Left lobe of liver (tissue), 2 donors: ENCODE measurements around the gene OR51B2. TPM values are rescaled to one million over a fixed set of nuclear protein-coding genes. Genes with fewer than 3 reads are reported as not detected.
"Not testable (repeated sequence)": the region's sequence is repeated elsewhere in the genome, so short reads cannot be mapped to it uniquely, and the experiment has no call there.

Experiments used
- ATAC-seq: fragments of 200-7000 bp; cut with Tn5 transposase; one replicate; pipeline ENCODE4 v1.9.1; 2020; ENCODE audit warnings: mild to moderate bottlenecking, moderate library complexity
- DNase-seq: peaks from one replicate; pipeline ENCODE4 v3.0.0-alpha.2; 2020; ENCODE audit warnings: low spot score
- total RNA-seq: library from RNA; stranded (reverse); gene quantifications from one replicate; pipeline ENCODE4 v1.2.1, GENCODE V29; 2021
- donor health status: DM: no; HTN: no; CAD: no; lungs with moderate emphysema.
- donor health status: DM: no; HTN: yes; CAD: no.

The OR51B2 gene, protein sequence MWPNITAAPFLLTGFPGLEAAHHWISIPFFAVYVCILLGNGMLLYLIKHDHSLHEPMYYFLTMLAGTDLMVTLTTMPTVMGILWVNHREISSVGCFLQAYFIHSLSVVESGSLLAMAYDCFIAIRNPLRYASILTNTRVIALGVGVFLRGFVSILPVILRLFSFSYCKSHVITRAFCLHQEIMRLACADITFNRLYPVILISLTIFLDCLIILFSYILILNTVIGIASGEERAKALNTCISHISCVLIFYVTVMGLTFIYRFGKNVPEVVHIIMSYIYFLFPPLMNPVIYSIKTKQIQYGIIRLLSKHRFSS
- total RNA-seq, result not detected

DNA sequence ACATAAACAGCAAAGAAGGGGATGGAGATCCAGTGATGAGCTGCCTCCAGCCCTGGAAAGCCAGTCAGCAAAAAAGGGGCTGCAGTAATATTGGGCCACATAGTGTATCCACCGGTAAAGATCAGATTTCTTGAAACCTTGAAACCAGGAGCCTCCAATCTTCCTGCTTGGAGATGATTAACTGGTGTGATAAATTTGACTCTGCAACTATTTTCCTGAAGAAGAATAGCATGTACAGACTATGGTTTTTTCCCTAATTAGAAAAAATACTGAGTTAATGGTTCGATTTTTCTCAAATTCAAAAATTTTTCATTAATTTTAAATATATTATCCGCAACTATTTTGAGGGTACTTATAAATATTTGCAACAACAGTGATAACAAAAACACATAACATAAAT is at the start of gene OR51B2:
OR51B2 (minus strand) TSS at position 101 of the 400 bp plus-strand sequence; CDS start at position 101, 0 bp downstream.
- DNase-seq, result no peak
- ATAC-seq, result no peak

DNA sequence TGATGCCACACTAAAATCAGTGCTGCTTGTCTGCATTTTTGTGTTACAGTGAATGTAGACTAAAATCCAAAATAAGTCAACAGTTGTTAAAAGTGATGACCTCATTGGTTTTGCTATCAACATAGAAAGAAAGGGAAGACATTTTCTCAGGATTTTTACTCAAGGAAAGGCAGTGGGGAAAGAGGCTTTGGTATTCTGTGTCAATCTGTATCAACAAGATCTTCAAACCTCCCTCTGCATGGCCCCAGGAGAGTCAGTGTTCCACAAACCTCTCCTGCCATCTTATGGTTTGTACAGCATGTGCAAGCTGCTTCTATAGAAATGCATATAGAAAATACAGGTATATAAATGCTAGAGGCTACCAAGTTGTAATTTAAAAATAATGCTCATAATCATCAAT is 45.7 kb upstream of the OR51B2 start:
- ATAC-seq, result no peak

DNA sequence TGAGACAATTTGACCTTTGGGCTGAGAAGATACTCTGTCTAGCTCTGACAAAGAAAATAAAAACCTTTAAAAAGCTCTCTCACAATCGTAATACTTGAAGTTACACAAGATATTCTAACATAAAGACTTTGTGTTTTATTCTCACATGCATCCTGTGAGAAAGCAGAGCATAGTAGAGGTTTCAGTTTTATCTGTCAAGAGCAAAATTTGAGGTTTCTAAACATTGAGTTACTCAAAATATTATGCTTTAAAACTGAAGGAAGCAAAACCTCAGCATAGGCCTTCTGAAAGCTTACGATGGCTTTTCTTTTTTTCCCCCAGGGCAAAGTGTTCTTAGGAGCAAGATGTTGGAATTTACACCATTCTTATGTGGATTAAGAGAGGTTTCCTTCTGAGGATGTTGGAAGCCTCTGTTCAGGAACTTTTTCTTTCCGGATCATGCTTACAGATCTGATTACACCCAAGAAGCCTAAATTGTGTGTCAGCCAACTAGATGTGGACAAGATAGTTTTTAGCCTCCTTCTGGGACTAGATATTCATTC is 44.5 kb upstream of the OR51B2 start:
- DNase-seq (no peak), ATAC-seq (no peak)

More for the DNA sequence above, 45.7 kb upstream of the OR51B2 start:
- DNase-seq, result no peak

DNA sequence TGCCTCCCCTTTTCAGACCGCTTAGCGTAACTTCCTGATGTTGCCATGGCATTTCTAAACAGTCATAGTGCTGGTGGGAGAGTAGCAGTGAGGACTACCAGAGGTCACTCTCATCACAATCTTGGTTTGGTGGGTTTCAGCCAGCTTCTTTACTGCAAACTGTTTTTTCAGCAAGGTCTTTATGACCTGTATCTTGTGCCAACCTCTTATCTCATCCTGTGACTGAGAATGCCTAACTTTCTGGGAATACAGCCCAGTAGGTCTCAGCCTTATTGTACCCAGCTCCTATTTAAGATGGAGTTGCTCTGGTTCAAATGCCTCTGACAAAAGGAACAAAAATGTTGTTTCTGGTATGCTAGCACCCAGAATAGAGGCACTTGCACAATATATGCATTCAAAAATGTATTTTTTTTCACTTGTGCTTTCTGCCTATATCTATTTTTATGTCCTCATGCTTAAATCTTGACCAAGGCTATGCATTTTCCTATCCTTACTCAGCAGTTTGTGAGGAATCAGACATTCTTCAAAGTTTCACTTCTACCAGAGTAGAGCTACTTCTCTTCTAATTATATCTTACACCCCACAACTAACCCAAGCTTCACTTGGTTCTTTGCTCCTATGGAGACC is 43.5 kb upstream of the OR51B2 start:
- no peak for ATAC-seq
- DNase-seq, result no peak

DNA sequence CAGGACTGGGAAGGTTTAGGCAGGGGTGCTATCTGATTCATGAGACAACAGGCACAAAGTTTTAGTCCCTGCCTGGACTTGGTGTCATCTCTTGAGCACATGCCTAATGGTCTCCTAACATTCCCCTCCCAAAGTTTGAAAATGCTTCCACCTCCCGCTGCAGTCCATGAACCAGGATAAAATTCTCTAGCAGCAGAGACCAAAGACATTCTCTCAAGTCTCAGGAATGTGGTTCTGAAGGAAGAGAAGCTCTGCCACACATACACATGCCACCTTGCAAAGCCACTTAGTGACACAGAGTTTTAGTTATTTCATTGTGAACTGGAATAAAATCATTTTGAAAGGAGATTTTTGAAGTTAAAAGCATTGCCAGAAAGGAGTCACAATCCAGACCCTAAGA is 42.8 kb upstream of the OR51B2 start:
- DNase-seq (no peak), ATAC-seq (no peak)

DNA sequence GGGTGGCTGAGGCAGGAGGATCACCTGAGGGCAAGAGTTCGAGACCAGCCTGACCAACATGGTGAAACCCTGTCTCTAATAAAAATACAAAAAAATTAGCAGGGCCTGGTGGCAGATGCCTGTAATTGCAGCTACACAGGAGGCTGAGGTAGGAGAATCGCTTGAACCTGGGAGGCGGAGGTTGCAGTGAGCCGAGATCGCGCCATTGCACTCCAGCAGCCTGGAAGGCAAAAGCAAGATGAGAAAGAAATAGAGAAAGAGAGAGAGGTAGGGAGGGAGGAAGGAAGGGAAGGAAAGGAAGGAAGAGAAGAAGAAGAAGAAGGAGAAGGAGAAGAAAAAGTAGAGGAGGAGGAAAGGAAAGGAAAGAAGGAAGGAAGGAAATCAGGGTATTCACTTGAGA is 42.3 kb upstream of the OR51B2 start:
- not testable (repeated sequence) for DNase-seq, ATAC-seq

DNA sequence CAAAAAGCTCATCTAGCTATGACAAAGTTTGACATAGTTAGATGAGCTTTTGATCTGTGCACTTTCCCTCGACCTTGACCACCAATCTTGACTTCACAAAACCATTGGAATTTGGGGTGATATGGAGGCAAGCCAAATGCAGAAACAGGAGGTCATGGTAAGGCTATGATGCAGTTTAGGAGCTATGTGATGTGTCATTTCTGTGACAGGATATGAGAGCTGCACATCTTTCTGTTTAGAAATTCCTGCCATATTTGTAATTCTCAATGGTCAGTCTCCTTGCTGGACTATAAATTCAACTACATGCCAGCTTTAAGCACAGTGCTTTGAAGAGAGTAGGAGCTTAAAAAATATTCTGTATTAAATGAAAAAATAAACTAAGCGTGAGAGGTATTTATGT is 40.1 kb upstream of the OR51B2 start:
- DNase-seq (no peak), ATAC-seq (no peak)

DNA sequence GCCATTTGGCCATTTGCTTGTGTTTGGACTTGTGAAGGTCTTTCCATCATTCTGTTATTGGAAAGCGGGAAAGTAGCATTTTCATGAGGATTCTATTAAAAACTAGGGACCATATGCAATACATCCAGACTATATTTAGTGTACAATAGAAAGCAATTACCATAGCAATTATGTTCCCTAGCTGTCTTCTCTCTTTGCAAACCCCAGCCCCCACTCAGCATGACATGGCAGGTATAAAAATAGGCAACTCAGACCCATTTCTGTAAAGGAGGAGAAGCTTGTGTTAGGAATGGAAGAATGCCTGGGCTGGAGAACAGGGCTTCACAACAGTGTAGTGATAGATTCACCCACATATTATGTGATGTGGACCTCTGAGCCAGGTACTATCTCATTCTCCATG is 39.6 kb upstream of the OR51B2 start:
- DNase-seq (no peak), ATAC-seq (no peak)

DNA sequence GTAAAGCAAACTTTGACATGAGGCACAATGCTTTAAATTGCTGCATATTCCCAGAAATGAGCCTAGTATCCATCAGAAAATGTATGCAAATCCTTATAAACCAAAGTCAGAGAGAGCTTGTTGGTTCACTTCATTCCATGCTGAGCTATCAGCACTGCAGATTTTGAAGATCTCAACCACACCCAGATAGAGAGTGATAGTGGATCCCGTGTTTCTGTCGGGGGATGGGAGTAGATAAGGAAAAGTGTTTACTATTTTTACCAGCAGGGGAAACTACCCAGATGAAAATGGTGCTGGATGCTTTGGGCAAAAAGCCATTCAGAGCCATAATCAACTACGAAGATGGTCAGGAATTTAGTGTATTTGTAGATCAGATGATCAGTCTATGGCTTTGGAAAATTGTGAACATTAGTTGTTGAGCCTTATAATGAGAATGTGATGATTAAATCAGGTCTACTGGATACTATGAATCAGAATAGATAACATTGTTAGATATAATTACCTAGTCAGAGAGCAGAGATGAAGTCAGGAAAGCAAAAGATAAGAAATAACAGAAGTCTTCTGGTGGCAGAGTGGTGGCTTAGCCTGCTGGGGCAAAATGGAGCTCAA is 38.0 kb upstream of the OR51B2 start:
- DNase-seq, result no peak
- no peak for ATAC-seq

DNA sequence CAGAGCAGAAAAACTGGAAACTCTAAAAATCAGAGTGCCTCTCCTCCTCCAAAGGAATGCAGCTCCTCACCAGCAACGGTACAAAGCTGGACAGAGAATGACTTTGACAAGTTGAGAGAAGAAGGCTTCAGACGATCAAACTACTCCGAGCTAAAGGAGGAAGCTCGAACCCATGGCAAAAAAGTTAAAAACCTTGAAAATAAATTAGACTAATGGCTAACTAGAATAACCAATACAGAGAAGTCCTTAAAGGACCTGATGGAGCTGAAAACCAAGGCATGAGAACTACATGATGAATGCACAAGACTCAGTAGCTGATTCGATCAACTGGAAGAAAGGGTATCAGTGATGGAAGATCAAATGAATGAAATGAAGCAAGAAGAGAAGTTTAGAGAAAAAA is 31.9 kb upstream of the OR51B2 start:
- DNase-seq, ATAC-seq: not testable (repeated sequence)

DNA sequence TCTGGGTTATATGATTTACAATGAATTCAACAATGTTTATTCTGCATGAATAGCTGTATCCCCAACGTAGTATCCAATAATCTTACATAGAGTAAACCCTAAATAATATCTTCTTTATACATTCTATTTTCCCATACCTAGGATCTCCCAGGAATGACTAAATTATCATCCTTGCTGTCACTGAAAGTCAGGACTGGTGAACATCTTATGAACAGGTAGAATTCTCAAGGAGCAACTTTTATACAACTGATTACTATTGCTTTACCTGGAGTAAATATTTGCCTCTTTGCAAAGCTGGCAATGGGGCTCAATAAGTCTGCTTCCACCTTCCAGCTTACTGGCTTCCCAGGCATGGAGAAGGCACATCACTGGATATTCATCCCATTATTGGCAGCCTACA is 27.1 kb upstream of the OR51B2 start, which contains the start of gene OR51B6:
OR51B6 (plus strand) TSS at position 301 of the 400 bp plus-strand sequence; CDS start at position 301, 0 bp downstream.
- ATAC-seq, result no peak
- DNase-seq, result no peak

DNA sequence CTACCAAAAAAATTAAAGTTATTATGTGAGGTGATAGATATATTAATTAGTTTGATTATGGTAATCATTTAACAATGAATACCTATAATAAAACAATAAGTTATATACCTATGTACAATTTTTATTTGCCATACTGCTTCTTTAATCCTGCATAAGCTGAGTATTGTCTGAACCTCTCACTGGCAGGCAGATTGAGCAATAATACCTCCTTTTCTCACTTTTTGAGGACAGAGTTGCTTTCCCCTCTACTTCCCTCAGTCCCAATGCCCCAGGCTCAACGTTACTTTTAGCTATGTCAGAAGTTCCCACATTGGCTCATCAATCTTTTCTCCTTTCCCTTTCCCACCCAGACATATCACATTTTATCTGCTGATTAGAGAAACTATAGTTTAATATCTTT is 25.5 kb upstream of the OR51B2 start:
- ATAC-seq, result no peak
- no peak for DNase-seq

DNA sequence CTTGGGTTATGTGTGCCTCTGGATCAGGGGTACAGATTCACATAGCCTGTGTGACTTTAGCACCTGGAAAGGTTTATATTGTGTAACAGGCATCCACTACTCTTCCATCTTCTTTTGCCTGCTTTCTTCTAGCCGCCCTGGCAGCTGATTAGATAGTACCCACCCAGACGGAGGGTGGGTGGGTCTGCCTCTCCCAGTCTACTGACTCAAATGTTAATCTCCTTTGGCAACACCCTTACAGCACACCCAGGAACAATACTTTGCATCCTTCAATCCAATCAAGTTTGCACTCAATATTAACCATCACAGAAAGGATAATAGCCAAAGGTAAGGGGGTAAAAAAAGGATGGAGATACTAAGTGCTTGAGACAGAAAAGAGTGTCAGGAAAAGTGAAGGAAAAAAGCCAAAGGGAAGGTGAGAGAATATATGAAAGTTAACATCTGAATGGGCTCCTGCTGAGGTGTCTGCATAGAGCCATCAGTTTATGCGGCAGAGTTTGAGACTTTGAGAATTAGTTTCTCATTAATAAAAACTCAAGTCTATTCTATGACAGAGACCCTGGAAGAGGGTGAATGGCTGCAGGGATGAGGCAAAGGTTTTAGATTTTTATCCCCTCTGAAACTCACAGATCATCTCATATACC is 24.6 kb upstream of the OR51B2 start:
- DNase-seq, result no peak

DNA sequence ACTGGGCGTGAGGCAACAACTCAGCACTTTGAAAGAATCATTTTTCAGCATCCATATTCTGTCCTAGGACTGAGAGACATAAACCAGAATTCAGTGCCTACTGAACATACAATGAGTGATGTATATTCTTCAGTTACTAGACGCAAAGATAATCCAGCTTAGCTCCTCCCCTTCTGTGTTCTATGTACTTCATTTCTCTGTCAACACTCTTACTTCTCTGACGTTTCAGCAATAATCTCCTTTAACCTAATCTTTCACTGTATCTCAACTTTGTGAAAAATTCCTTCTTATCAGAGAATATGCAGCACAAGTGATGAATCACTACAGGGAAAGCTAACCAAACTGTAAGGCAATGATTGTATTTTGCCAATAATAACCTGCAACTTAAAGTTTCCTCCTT is 21.7 kb upstream of the OR51B2 start:
- ATAC-seq (no peak), DNase-seq (no peak)

More for the DNA sequence above, 24.6 kb upstream of the OR51B2 start:
- ATAC-seq, result no peak

DNA sequence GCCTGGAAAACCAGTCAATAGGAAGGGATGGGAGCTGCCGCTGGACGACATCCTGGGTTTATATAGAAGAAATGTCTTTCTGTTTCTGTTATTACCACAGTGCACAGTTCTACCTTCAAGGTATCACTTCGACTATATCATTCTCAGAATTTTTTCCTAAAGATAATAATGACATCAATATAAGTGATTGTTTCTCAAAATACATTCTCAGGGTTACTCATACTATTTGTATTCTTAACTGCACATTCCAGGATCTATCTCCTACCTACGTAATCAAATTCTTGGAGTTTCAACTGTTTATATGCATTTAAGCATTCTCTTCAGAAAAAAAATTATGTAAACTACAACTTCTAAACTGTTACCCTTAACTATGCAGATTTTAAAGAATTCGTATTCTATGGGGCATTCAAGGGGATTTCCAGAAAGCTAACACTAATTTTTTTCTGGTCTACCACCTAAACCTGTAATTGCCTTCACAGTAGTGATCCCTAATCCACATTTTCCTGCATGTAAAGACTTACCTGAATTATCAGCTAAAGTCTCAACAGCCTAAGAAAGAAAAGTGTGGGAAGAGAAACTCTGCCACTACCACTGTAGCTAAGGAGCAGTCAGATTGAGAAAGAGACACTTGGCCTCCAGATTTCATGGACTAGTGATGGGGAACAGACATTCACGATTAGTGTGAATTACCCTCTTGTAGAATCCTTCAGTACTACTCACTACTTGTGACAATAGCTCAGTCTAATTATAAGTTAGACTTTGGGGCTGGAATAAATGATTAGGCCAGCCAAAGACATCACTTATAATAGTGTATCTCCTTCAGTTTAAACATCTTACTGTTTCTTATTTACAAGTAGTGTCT is 19.6 kb upstream of the OR51B2 start, which contains the start of gene OR51B5:
OR51B5 (minus strand) TSS at position 51 of the 862 bp plus-strand sequence; CDS start at position 51, 0 bp downstream.
- ATAC-seq (no peak), DNase-seq (no peak)

DNA sequence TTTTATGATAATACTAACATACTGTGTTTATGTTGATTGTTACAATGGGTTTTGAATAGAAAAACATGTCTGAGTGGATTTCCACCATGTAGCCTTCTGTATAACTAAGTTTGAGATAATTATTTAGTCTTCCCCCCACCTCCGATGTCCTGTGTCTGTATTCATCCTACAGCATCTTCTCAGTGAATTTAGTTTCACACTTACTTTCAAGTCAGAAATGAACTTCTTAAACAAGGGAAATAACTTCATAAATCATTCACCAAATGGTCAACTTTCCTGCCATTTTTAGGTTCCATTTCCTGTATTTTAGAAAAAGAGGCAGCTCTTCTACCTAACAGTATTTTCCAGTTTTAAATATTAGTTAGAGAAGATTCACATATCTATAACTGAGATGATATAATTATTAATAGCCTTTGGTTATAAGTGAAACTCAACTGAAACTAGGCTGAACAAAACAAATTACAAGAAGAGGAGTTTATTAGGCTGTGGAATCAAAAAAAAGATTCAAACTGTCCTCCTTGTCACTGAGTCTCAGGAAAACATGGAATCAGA is 15.8 kb upstream of the OR51B2 start:
- ATAC-seq, result no peak
- DNase-seq, result no peak

DNA sequence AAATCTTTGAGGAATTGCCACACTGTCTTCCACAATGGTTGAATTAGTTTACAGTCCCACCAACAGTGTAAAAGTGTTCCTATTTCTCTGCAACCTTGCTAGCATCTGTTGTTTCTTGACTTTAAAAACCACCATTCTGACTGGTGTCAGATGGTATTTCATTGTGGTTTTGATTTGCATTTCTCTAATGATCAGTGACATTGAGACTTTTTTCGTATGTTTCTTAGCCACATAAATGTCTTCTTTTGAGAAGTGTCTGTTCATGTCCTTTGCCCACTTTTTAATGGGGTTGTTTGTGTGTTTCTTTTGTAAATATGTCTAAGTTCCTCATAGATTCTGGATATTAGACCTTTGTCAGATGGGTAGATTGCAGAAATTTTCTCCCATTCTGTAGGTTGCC is 13.2 kb upstream of the OR51B2 start:
- DNase-seq, ATAC-seq: not testable (repeated sequence)

DNA sequence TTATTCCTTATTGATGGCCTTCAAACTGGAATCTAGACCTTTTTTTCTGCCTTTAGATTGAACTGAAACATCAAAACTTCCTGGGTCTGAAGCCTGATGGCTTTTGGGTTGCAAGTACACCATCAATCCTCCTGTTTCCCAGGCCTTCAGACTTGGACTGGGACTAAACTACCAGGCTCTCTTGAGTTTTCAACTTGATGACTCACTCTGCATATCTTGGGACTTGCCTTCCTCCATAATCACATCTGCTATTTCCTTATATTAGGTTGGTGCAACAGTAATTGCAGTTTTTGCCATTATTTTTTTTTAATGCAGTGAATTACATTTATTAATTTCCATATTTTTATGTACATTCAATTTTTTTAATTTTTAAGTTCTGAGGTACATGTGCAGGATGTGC is 12.2 kb upstream of the OR51B2 start:
- ATAC-seq, result no peak
- no peak for DNase-seq

DNA sequence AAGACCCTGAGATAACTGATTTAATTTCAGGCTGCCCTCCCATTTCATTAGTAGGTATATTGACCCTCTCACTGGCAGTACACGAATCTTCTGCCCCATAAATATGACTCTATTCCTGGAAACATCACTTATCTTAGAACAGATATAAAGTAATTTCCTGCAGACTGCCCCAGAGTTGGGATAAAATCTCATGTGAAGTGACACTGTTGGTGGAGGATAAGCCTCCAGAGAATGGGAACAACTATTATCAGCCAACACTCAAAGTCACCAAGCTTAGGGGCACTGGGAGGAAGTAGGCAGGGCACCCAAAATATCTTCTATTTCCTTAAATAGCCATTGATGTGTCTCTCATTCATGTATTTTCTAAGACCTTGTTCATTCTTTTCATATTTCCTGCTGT is 11.1 kb upstream of the OR51B2 start:
- ATAC-seq (no peak), DNase-seq (no peak)

DNA sequence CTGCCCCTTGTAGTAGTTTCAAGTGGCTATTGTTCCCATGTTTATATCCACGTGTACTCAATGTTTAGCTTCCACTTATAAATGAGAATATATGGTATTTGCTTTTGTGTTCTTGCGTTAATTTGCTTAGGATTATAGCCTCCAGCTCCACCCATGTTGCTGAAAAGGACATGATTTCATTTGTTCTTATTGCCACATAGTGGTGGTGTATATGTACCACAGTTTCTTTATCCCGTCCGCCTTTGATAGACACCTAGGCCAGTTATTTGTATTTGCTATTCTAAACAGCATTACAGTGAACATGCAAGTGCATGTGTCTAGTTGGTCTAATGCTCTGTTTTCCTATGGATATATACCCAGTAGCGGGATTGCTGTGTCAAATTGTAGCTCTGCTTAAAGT is 6.8 kb downstream of the OR51B2 start:
- ATAC-seq (no peak), DNase-seq (no peak)
